Testis (tissue), 2 donors: ENCODE measurements around the gene SLC24A3.

Experiments
- POLR2A ChIP-seq: fragments of 450-650 bp; IDR thresholded peaks from one replicate; pipeline ENCODE4 v1.6.1; 2017; ENCODE audit warnings: antibody characterized with exemption, mild to moderate bottlenecking, moderate library complexity
- TF ChIP-seq, protein P1 (sequence below), 3 experiments: fragments of 450-650 bp in 2 of 3; fragments of 200-600 bp in 1 of 3; sonication (generic) in 1 of 3; IDR thresholded peaks; one replicate each; pipeline ENCODE4 v1.5.1; 2016 to 2019; ENCODE audit warnings: antibody characterized with exemption in 3 of 3, mild to moderate bottlenecking in 2 of 3, moderate library complexity in 1 of 3

DNA sequence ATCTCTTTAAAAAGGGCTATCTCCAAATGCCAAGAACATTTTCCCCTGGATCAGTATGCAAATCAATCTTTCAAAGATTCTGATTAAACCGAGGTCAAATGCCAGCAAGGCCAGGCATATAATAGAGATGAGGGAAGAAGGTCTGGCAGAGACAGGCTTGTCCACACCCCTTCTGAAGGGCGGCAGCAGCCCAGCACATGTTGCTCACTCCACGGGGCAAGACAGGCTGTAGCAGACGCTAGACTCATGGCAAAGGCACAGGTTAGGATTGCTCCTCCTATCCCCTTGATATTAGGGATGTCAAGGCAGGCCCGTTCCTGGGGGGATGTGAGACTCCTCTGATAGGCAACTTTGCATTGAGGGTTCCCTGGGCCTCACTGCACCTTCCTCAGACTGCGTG lies 440.9 kb downstream of the SLC24A3 start:
- TF ChIP-seq, protein P1, sequence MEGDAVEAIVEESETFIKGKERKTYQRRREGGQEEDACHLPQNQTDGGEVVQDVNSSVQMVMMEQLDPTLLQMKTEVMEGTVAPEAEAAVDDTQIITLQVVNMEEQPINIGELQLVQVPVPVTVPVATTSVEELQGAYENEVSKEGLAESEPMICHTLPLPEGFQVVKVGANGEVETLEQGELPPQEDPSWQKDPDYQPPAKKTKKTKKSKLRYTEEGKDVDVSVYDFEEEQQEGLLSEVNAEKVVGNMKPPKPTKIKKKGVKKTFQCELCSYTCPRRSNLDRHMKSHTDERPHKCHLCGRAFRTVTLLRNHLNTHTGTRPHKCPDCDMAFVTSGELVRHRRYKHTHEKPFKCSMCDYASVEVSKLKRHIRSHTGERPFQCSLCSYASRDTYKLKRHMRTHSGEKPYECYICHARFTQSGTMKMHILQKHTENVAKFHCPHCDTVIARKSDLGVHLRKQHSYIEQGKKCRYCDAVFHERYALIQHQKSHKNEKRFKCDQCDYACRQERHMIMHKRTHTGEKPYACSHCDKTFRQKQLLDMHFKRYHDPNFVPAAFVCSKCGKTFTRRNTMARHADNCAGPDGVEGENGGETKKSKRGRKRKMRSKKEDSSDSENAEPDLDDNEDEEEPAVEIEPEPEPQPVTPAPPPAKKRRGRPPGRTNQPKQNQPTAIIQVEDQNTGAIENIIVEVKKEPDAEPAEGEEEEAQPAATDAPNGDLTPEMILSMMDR (IDR thresholded peaks at IDR 0.05): no peak
- TF ChIP-seq POLR2A: no peak
